ENCODE results near the gene PRRT4. TPM values are rescaled to one million over a fixed set of nuclear protein-coding genes. Genes with fewer than 3 reads are reported as not detected.

The PRRT4 gene
- total RNA-seq, 1 donor from 2014 or later: not detected

DNA sequence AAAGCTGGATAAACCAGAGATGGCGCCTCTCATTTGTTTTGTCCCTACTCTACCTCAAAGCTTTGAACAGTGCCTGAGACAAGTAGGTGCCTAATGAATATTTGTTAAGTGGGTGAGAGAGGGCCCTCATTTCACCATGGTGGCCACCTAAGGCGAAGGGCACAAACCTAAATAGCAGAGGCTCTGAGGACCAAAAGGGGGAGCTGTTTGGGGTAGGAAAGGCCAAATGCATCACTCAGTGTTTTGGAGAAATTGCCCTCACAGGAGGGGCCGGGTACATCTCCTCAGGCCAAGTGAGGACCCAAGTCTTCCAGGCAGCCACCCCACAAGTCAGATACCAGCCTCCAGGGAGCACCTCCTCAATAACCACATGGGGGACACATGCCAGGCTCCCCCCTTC is 34.3 kb upstream of the PRRT4 start:
- no peak for DNase-seq (ENCODE audit: low read depth in 2 of 2)

DNA sequence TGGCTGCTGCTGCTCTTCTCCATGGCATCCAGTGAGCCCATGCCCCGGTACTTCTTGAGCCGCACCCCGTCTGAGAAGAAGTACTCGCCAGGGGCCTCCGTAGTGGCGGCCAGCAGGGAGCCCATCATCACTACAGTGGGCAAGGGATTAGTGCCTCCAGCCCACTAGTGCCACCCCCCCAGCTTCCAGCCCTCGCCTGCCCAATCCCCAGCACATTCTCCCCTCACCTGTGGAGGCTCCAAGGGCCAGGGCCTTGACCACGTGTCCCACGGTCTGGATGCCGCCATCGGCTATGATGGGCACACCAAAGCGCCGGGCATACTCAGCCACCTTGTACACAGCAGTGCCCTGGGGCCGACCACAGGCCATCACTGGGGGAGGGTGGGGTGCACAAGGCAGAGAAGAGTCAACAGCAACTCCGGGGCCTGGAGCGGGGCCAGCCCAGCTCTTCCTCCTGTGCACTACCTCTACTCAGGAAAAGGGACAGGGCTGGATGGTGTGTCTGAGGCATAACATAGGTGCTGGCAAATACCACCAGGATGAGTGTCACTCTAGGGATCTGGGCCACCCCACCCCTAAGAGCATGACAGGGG is 33.5 kb upstream of the PRRT4 start:
- DNase-seq (ENCODE audit: low read depth in 2 of 2): no peak

- DNase-seq (ENCODE audit: low read depth in 2 of 2): no peak
Observed at GRCh38 chr7:128393526-128394330, 32.2 kb upstream of the PRRT4 start.

DNA sequence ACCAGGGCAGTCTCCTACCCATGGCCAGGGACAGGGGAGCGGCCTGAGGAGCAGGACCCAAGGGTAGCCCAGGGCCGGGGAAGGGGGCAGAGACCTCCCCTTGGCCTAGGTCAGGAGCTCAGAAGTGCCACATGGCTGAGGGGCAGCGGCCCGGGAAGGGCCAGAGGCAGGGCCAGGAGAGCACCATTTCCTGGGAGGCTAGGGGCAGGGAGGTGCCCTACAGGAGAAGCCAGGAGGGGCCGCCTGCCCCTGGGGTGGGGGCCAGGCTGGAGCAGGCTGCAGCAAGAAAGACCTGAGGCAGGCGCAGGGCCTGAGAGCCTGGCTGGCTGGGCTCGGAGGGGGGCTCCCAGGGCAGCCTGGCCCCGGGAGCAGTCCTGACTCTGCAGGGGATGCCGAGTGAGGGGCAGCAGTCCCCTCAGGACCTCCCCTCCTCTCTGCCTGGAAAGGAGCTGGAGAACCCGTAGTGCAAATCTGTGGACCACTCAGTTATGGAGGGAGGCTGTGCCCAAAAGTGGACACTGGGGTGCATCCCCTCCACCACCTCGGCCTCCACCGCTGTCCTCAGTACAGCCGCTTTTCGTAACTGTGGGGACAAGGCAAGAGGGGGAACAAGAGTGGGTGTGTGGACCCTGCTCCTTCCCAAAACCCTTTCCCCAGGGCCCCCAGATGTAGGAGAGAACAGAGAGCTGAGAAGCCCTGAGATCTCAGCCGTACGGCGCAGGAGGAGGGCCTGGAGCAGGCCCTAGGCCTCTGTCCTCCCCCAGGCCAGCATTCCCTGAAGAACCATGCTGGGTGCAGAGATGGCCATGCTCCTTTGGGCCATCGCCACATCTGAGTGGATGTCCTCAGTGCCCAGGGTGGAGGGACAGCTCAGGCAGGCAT is 31.2 kb upstream of the PRRT4 start:
- DNase-seq (ENCODE audit: low read depth in 2 of 2): no peak

DNA sequence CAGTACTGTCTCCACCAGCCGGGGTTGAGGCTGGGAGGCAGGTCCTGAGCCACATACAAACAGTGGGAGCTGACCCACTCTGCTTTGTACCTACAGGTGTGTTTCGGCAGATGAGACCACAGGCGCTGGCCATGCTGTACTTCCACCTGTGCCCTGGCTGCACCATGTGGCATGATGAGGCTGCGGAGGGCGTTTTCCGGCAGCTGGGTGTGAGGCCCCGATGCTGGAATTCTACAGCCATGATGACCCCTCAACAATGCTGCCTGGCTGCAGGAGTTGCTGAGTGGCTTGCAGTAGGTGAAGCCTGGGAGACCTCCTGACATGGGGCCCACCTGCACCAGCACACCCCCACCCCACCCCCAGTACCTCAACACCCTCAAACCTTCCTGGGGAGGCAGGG is 30.3 kb upstream of the PRRT4 start:
- DNase-seq (ENCODE audit: low read depth in 2 of 2): no peak

DNA sequence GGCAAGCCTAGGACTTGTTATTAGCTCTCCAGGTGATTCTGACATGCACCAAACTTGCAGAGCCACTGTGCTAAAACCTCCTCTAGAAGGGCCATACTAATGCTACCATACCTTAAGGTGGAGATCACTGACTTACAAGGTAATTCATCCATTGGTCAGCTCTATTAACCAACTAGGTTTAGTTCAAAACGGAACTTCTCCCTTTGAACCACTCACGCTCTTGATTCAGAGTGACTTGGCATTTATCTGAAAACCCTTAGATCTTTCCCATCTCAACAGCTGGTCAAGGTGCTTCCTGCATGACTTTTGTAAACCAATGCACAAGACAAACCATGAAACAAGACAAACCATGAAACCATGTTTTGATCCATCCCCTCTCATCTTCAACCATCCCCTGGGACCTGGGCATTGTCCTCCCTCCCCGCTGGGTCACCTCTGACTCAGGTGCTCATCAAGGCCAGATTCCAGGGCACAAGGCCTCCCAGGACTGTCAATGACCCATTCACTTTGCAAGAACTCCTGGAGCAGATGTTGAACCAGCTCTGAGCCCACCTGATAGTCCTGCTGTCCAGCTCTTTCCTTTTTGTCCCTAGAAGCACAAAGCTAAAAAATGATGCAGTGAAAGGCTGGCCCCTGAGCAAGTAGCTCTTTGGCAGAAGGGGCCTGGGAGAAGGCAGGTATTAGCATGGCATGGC is 29.5 kb upstream of the PRRT4 start:
- DNase-seq (ENCODE audit: low read depth in 2 of 2): no peak

- no peak for DNase-seq (ENCODE audit: low read depth in 2 of 2)
Observed at GRCh38 chr7:128389618-128390329, 28.3 kb upstream of the PRRT4 start.

GRCh38 chr7:128389085-128389617 is 27.7 kb upstream of the PRRT4 start:
- DNase-seq (ENCODE audit: low read depth in 2 of 2): no peak

GRCh38 chr7:128388145-128388485 is 26.6 kb upstream of the PRRT4 start:
- no peak for DNase-seq (ENCODE audit: low read depth in 2 of 2)

- peak; percentile 50 to 69 for DNase-seq (ENCODE audit: low read depth in 2 of 2)
Observed at GRCh38 chr7:128387216-128388144, 26.0 kb upstream of the PRRT4 start.

- DNase-seq (ENCODE audit: low read depth in 2 of 2): no peak
Observed at GRCh38 chr7:128385988-128386925, 24.8 kb upstream of the PRRT4 start.

- DNase-seq (ENCODE audit: low read depth in 2 of 2): no peak
Observed at GRCh38 chr7:128384726-128385125, 23.2 kb upstream of the PRRT4 start.

DNA sequence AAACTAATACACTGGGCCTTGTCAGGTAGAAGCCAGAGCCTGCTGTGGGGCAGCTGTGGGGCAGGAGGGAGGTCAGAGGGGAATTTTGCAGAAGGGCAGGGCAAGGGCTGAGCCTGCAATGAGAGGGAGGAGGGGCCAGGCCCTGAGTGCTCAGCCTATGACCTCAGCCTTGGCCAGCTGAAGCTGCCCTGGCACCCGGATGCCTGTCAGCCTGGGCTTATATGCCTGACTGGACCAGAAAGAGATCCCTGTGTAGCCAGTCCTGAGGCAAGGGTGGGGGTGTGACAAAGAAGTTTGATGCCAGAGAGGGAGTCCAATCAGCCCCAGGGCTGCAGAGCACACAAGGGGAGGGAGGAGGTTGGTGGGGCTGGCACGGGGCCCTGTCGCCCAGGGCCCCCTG is 22.3 kb upstream of the PRRT4 start:
- no peak for DNase-seq (ENCODE audit: low read depth in 2 of 2)

DNA sequence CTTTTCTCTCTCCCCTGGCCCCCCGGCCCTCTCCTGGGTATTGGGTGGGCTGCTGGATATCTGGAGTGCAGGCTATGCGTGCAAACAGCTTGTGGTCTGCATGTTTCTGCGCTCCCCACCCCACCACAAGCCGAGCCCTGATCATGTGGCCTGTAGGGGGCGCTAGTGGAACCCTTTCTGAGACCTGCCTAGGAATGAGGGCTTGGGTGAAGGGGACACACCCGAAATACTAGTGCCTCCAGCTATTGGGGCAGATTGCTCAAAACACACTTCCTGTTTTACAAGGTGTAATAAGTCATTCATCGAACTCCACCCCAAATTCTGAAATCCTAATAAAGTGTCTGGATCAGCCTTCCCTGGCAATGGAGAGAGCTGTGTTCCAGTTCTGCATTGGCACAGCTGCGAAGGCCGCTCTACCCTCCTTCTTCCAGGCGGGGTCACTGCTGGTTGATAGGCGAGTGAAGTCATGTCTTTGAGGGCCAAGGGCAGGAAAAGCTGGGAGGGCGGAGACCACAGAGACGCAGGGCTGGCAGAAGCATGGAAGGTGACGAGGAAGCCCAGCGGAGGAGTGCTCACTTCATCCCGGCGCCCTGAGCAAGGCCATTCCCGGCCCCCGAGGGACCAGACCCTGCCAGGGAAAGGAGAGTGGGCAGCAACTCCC is 19.8 kb upstream of the PRRT4 start:
- no peak for DNase-seq (ENCODE audit: low read depth in 2 of 2)

GRCh38 chr7:128380483-128381106 is 19.1 kb upstream of the PRRT4 start:
- DNase-seq (ENCODE audit: low read depth in 2 of 2): no peak

- no peak for DNase-seq (ENCODE audit: low read depth in 2 of 2)
Observed at GRCh38 chr7:128379900-128380479, 18.5 kb upstream of the PRRT4 start.

DNA sequence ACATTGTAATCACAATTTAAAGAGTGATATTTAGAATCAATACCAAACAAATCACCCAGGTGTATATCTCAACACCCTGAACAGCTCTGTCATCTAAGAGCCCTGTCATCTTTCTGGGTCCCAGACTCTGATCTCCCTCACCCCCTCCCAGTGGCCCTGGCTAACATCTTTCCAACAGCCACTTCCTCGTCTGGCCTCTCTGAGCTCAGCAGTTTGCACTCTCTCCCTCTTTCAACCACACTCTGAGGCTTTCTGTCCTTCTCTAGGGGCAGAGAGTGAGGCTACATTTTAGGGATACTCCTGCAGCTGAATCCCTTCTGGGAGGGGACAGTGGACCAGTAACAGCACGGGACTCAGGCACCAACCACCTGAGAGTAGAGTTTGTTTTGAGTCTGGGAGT is 17.1 kb upstream of the PRRT4 start:
- no peak for DNase-seq (ENCODE audit: low read depth in 2 of 2)

All from dermis microvascular lymphatic vessel endothelial cell (primary cell).